K562 (cell line): Measurements from ENCODE around the gene SHISA9.

Source experiments
- CAMTA2 ChIP-seq: fragments of 250-450 bp; sonication (Bioruptor Pico); conservative IDR thresholded peaks from 2 replicates; pipeline ENCODE4 v1.5.1; 2022
- CTCF ChIP-seq, 3 experiments: IDR thresholded peaks in 2 of 3; conservative IDR thresholded peaks in 1 of 3; 2 replicates each; pipeline ENCODE4 v1.5.1; 2011 to 2012; ENCODE audit warnings: low read length in 3 of 3, mild to moderate bottlenecking in 3 of 3, control low read depth in 2 of 3, improper control_type of control experiment in 1 of 3, inconsistent platforms in 1 of 3, low read depth in 1 of 3, mixed read lengths in 1 of 3, moderate library complexity in 1 of 3; ENCODE audit not compliant: insufficient read depth in 2 of 3
- EZH2 ChIP-seq: IDR thresholded peaks from 2 replicates; pipeline ENCODE4 v1.6.1; 2012; ENCODE audit warnings: low read depth, mild to moderate bottlenecking, inconsistent platforms, low read length, borderline replicate concordance
- RAD21 ChIP-seq, 2 experiments: fragments of 250-450 bp in 1 of 2; fragments of 450-650 bp in 1 of 2; sonication (Bioruptor Pico) in 1 of 2; formaldehyde crosslinking in 1 of 2; IDR thresholded peaks in 1 of 2; conservative IDR thresholded peaks in 1 of 2; 2 replicates each; pipeline versions ENCODE4 v1.4.0 to v1.8.0; 2020 to 2022; ENCODE audit warnings: mild to moderate bottlenecking in 2 of 2, moderate library complexity in 1 of 2
- RNF2 ChIP-seq: sonication (generic); IDR thresholded peaks from 2 replicates; pipeline ENCODE4 v1.6.1; 2016
- TAF1 ChIP-seq: IDR thresholded peaks from 2 replicates; pipeline ENCODE4 v1.6.1; 2011; ENCODE audit warnings: mild to moderate bottlenecking, low read length, moderate library complexity; ENCODE audit not compliant: insufficient read depth, control insufficient read depth, severe bottlenecking; ENCODE audit errors: extremely low read depth
- TAF15 ChIP-seq: fragments of 200-400 bp; formaldehyde crosslinking; IDR thresholded peaks from 2 replicates; pipeline ENCODE4 v1.6.1; 2017; ENCODE audit warnings: mild to moderate bottlenecking, low read depth, low read length, moderate library complexity
- TCF7L2 ChIP-seq: fragments of 150-350 bp; IDR thresholded peaks from 2 replicates; pipeline ENCODE4 v1.6.1; 2016; ENCODE audit warnings: low read depth, mild to moderate bottlenecking, low read length, moderate library complexity
- YY1 ChIP-seq, 3 experiments: IDR thresholded peaks; 2 replicates each; pipeline ENCODE4 v1.6.1; 2011; ENCODE audit warnings: low read length in 2 of 3, mild to moderate bottlenecking in 2 of 3, moderate library complexity in 2 of 3, borderline replicate concordance in 1 of 3, control low read depth in 1 of 3, low read depth in 1 of 3; ENCODE audit not compliant: insufficient read depth in 3 of 3, insufficient replicate concordance in 2 of 3, control insufficient read depth in 1 of 3, insufficient read length in 1 of 3; ENCODE audit errors: extremely low read depth in 1 of 3
- ZEB2 ChIP-seq: fragments of 450-650 bp; IDR thresholded peaks from 2 replicates; pipeline ENCODE4 v1.6.1; 2016
- ZNF24 ChIP-seq: fragments of 450-650 bp; IDR thresholded peaks from 2 replicates; pipeline ENCODE4 v1.6.1; 2016
- ZNF280B ChIP-seq: fragments of 250-450 bp; sonication (Bioruptor Pico); IDR thresholded peaks from 2 replicates; pipeline ENCODE4 v1.5.1; 2021; ENCODE audit warnings: mild to moderate bottlenecking

GRCh38 chr16:13234999-13235398, 333.6 kb downstream of the SHISA9 start:
- TF ChIP-seq CTCF (IDR thresholded peaks at IDR 0.05 in 2 of 3, conservative IDR thresholded peaks at IDR 0.05 in 1 of 3; ENCODE audit: insufficient read depth in 2 of 3, low read depth in 1 of 3, low read length in 3 of 3) (no peak), ZEB2 (no peak), EZH2 (no peak), RAD21 (CRISPR knock-in tag; conservative IDR thresholded peaks at IDR 0.05 in 1 of 2, IDR thresholded peaks at IDR 0.05 in 1 of 2) (no peak), YY1 (IDR thresholded peaks at IDR 0.05; ENCODE audit: borderline replicate concordance in 1 of 3, control insufficient read depth in 1 of 3, extremely low read depth in 1 of 3, insufficient read depth in 3 of 3, insufficient read length in 1 of 3, insufficient replicate concordance in 2 of 3, low read depth in 1 of 3, low read length in 2 of 3) (no peak), TCF7L2 (no peak), ZNF24 (no peak), TAF1 (no peak), TAF15 (no peak), CAMTA2 (CRISPR knock-in tag) (no peak), RNF2 (no peak), ZNF280B (CRISPR knock-in tag) (no peak)
